Activated CD8-positive, alpha-beta memory T cell treated with anti-CD3 and anti-CD28 coated beads, Interleukin-2, amount 50 U/mL, for 1 hour (primary cell): ENCODE measurements around the gene ARHGEF10L.

Source experiments
- DNase-seq: peaks from one replicate; pipeline ENCODE4 v3.0.0-alpha.2; 2020; ENCODE audit errors: extremely low read depth

Gene ARHGEF10L

GRCh38 chr1:17594026-17594425 lies 54.5 kb downstream of the ARHGEF10L start:
- DNase-seq = no peak

- DNase-seq = no peak
Observed at GRCh38 chr1:17594690-17595601, 55.4 kb downstream of the ARHGEF10L start.

- DNase-seq = no peak
Observed at GRCh38 chr1:17595602-17595925, 56.1 kb downstream of the ARHGEF10L start.

- DNase-seq = no peak
Observed at GRCh38 chr1:17596186-17596585, 56.7 kb downstream of the ARHGEF10L start.

GRCh38 chr1:17596651-17597509 lies 57.4 kb downstream of the ARHGEF10L start:
- DNase-seq = no peak

- DNase-seq = no peak
Observed at GRCh38 chr1:17597651-17598050, 58.2 kb downstream of the ARHGEF10L start.

- DNase-seq = no peak
Observed at GRCh38 chr1:17598251-17598650, 58.8 kb downstream of the ARHGEF10L start.

- DNase-seq = no peak
Observed at GRCh38 chr1:17599291-17599953, 59.9 kb downstream of the ARHGEF10L start.

- DNase-seq = no peak
Observed at GRCh38 chr1:17599954-17600300, 60.4 kb downstream of the ARHGEF10L start.

GRCh38 chr1:17600321-17600720 lies 60.8 kb downstream of the ARHGEF10L start:
- DNase-seq = no peak

GRCh38 chr1:17601643-17602382 lies 62.3 kb downstream of the ARHGEF10L start:
- DNase-seq = no peak

- DNase-seq = no peak
Observed at GRCh38 chr1:17603091-17603841, 63.8 kb downstream of the ARHGEF10L start.

- no peak for DNase-seq
Observed at GRCh38 chr1:17605582-17606344, 66.3 kb downstream of the ARHGEF10L start.

GRCh38 chr1:17606826-17607440 lies 67.4 kb downstream of the ARHGEF10L start:
- no peak for DNase-seq

- DNase-seq = no peak
Observed at GRCh38 chr1:17607644-17608581, 68.4 kb downstream of the ARHGEF10L start.

GRCh38 chr1:17609529-17609928 lies 70.0 kb downstream of the ARHGEF10L start:
- no peak for DNase-seq

- DNase-seq = no peak
Observed at GRCh38 chr1:17610085-17610484, 70.6 kb downstream of the ARHGEF10L start.

- no peak for DNase-seq
Observed at GRCh38 chr1:17610713-17611112, 71.2 kb downstream of the ARHGEF10L start.

GRCh38 chr1:17611991-17612390 lies 72.5 kb downstream of the ARHGEF10L start:
- DNase-seq = no peak
